HepG2 (cell line): Measurements from ENCODE around the gene TMEM151A. TPM values are rescaled to one million over a fixed set of nuclear protein-coding genes. Genes with fewer than 3 reads are reported as not detected.
A peak's percentile ranks its signal among the peaks of the same experiment; 100 is the strongest.

Experiments used
- ARID5B ChIP-seq: IDR thresholded peaks from 2 replicates; pipeline ENCODE4 v1.4.0; 2020; ENCODE audit warnings: mild to moderate bottlenecking, missing genetic modification reagents
- ARNT2 ChIP-seq: sonication (generic); formaldehyde crosslinking; IDR thresholded peaks from 2 replicates; pipeline ENCODE4 v1.8.0; 2022; ENCODE audit warnings: mild to moderate bottlenecking, low read depth, missing genetic modification reagents, moderate library complexity
- CBX5 ChIP-seq: sonication (generic); formaldehyde crosslinking; IDR thresholded peaks from 2 replicates; pipeline ENCODE4 v1.4.0; 2020; ENCODE audit warnings: missing genetic modification reagents, borderline replicate concordance
- DR1 ChIP-seq: sonication (generic); formaldehyde crosslinking; IDR thresholded peaks from 2 replicates; pipeline ENCODE4 v1.8.0; 2021; ENCODE audit warnings: mild to moderate bottlenecking, missing genetic modification reagents, inconsistent platforms
- LCORL ChIP-seq, 2 experiments: fragments of 450-650 bp in 1 of 2; sonication (generic) in 1 of 2; formaldehyde crosslinking in 1 of 2; IDR thresholded peaks; 2 replicates each; pipeline versions ENCODE4 v1.5.0 to v1.6.1; 2017 to 2020; ENCODE audit warnings: antibody characterized with exemption in 1 of 2, missing genetic modification reagents in 1 of 2
- REL ChIP-seq: sonication (generic); formaldehyde crosslinking; conservative IDR thresholded peaks from 2 replicates; pipeline ENCODE4 v1.8.0; 2022; ENCODE audit warnings: mild to moderate bottlenecking, missing genetic modification reagents, moderate library complexity
- SAP130 ChIP-seq: IDR thresholded peaks from 2 replicates; pipeline ENCODE4 v1.6.1; 2016; ENCODE audit warnings: low read depth
- SOX5 ChIP-seq: IDR thresholded peaks from 2 replicates; pipeline ENCODE4 v1.6.1; 2016; ENCODE audit warnings: borderline replicate concordance
- TAF1 ChIP-seq: sonication (generic); formaldehyde crosslinking; IDR thresholded peaks from 2 replicates; pipeline ENCODE4 v1.4.0; 2020; ENCODE audit warnings: missing genetic modification reagents
- ZBTB10 ChIP-seq: sonication (generic); formaldehyde crosslinking; IDR thresholded peaks from 2 replicates; pipeline ENCODE4 v1.4.0; 2020; ENCODE audit warnings: missing genetic modification reagents, borderline replicate concordance
- ZNF331 ChIP-seq: sonication (generic); formaldehyde crosslinking; IDR thresholded peaks from 2 replicates; pipeline ENCODE4 v1.4.0; 2020; ENCODE audit warnings: missing genetic modification reagents
- ZNF501 ChIP-seq: sonication (generic); formaldehyde crosslinking; IDR thresholded peaks from 2 replicates; pipeline ENCODE4 v1.5.1; 2020; ENCODE audit warnings: mild to moderate bottlenecking, moderate library complexity, missing genetic modification reagents
- ZNF691 ChIP-seq: sonication (generic); formaldehyde crosslinking; IDR thresholded peaks from 2 replicates; pipeline ENCODE4 v1.4.0; 2020; ENCODE audit warnings: missing genetic modification reagents, low read depth, mild to moderate bottlenecking, borderline replicate concordance
- ZNF724P ChIP-seq: sonication (generic); formaldehyde crosslinking; IDR thresholded peaks from 2 replicates; pipeline ENCODE4 v1.8.0; 2022; ENCODE audit warnings: missing genetic modification reagents, borderline replicate concordance
- ZSCAN29 ChIP-seq: sonication (generic); formaldehyde crosslinking; conservative IDR thresholded peaks from 2 replicates; pipeline ENCODE4 v1.4.0; 2020; ENCODE audit warnings: mild to moderate bottlenecking, missing genetic modification reagents
- polyA plus RNA-seq, 8 experiments: library from polyadenylated mRNA; depleted of rRNA in 3 of 8; stranded (reverse) in 7 of 8; unstranded in 1 of 8; fragments of >200 nt; fragmentation: Illumina TruSeq in 4 of 8; extraction: Trizol in 4 of 8; gene quantifications; 2 replicates each; pipeline versions ENCODE4 v1.2.1 to v1.2.3, GENCODE V29; 2011 to 2016; ENCODE audit warnings: low read depth in 4 of 8, missing spikeins in 1 of 8, mixed read lengths in 1 of 8; ENCODE audit not compliant: insufficient read depth in 1 of 8
- total RNA-seq, 5 experiments: library from RNA; depleted of rRNA; stranded (reverse); fragments of >200 nt; fragmentation: Illumina TruSeq; extraction: Trizol; gene quantifications; 2 replicates each; pipeline ENCODE4 v1.2.3, GENCODE V29; 2016; ENCODE audit warnings: low read depth in 1 of 5
- TF ChIP-seq, protein P1 (sequence below): sonication (generic); formaldehyde crosslinking; IDR thresholded peaks from 2 replicates; pipeline ENCODE4 v1.9.0; 2022; ENCODE audit warnings: missing genetic modification reagents, mild to moderate bottlenecking, borderline replicate concordance
- TF ChIP-seq, protein P2 (sequence below): sonication (generic); formaldehyde crosslinking; IDR thresholded peaks from 2 replicates; pipeline ENCODE4 v1.4.0; 2020; ENCODE audit warnings: missing genetic modification reagents, borderline replicate concordance

TMEM151A gene
- total and polyA plus RNA-seq, 2 of the 13 experiments (the other 11 are each of a cell fraction or from before 2014, with no cell fraction given) = 0.18 to 0.33 TPM

DNA sequence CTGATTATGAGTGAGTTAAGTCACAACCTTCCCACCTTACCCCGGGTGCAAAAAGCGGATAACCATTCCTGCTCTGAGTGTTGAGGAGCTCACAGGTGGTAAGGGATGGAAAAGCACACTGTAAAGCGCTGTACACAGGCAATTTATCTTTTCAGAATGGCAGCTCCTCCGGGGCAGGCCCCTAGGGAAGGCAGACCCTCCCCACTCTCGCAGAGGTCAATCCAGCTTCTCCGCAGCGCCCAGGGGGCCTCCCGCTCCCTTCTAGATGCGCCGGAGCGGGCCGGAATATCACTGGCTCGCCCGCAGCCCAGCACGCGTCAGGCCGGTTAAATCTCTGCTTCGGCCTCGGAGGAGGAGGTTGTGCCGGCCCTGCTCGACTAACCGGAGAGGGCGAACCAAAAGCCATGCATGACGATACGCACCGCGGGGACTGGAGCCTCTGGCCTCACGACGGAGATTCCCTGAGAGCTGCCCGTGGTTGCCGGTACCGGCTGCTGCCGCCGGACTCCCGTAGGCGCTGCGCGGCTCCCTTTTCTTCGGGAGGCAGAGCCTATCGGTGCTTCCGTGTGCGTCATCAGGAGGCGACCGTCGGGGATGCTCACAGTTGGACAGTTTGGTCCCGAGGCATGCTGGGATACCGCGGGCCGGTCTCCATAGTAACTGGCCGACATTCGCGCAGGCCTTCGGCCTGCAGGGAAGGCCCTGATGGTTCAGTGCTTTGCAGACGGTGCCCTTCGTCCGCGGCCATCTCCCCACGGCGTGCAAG lies 53.0 kb downstream of the TMEM151A start, which contains the start of gene BRMS1 (continued):
- peak; percentile 84; the same call in 1 of the 2 replicates for TF ChIP-seq ZNF691 (CRISPR knock-in tag)
- peak; percentile 67; the same call in 1 of the 2 replicates for TF ChIP-seq TAF1 (CRISPR knock-in tag)
- TF ChIP-seq, protein P1, sequence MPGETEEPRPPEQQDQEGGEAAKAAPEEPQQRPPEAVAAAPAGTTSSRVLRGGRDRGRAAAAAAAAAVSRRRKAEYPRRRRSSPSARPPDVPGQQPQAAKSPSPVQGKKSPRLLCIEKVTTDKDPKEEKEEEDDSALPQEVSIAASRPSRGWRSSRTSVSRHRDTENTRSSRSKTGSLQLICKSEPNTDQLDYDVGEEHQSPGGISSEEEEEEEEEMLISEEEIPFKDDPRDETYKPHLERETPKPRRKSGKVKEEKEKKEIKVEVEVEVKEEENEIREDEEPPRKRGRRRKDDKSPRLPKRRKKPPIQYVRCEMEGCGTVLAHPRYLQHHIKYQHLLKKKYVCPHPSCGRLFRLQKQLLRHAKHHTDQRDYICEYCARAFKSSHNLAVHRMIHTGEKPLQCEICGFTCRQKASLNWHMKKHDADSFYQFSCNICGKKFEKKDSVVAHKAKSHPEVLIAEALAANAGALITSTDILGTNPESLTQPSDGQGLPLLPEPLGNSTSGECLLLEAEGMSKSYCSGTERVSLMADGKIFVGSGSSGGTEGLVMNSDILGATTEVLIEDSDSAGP (CRISPR knock-in tag) = peak; percentile 91; the same call in 1 of the 2 replicates
- TF ChIP-seq ZBTB10 (CRISPR knock-in tag) = no peak
- TF ChIP-seq SAP130 (CRISPR knock-in tag) = peak; percentile 100
- peak; percentile 53; the same call in 1 of the 2 replicates for TF ChIP-seq CBX5 (CRISPR knock-in tag)
- TF ChIP-seq ARNT2 = peak; percentile 79; the same call in 1 of the 2 replicates
- TF ChIP-seq ZNF724P = peak; percentile 64; the same call in 1 of the 2 replicates
- 0 out of 2 replicates have a peak, but pooled peaks have one; percentile 67 for TF ChIP-seq DR1 (CRISPR knock-in tag)
- TF ChIP-seq SOX5 = peak; percentile 56; the same call in 1 of the 2 replicates
- peak; percentile 61 for TF ChIP-seq ZNF331 (CRISPR knock-in tag)
- TF ChIP-seq, protein P2, sequence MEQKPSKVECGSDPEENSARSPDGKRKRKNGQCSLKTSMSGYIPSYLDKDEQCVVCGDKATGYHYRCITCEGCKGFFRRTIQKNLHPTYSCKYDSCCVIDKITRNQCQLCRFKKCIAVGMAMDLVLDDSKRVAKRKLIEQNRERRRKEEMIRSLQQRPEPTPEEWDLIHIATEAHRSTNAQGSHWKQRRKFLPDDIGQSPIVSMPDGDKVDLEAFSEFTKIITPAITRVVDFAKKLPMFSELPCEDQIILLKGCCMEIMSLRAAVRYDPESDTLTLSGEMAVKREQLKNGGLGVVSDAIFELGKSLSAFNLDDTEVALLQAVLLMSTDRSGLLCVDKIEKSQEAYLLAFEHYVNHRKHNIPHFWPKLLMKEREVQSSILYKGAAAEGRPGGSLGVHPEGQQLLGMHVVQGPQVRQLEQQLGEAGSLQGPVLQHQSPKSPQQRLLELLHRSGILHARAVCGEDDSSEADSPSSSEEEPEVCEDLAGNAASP = peak; percentile 82
- peak; percentile 40; the same call in 1 of the 2 replicates for TF ChIP-seq ZNF501 (CRISPR knock-in tag)
- TF ChIP-seq ZSCAN29 (CRISPR knock-in tag) = 0 out of 2 replicates have a peak, but pooled peaks have one; percentile 45
- no peak for TF ChIP-seq REL (CRISPR knock-in tag)
- TF ChIP-seq LCORL (IDR thresholded peaks at IDR 0.05) = no peak
- TF ChIP-seq LCORL (CRISPR knock-in tag; IDR thresholded peaks at IDR 0.05) = 0 out of 2 replicates have a peak, but pooled peaks have one; percentile 51
- peak; percentile 28; the same call in 1 of the 2 replicates for TF ChIP-seq ARID5B (CRISPR knock-in tag)
